ENCODE results near the gene CHST9.

GRCh38 chr18:27042177-27042576 lies 142.9 kb downstream of the CHST9 start:
- TF ChIP-seq CTCF (IDR thresholded peaks at IDR 0.05) (no peak), ZFX (IDR thresholded peaks at IDR 0.05; ENCODE audit: borderline replicate concordance) (no peak)

Data from 22Rv1 (cell line).